Activated CD4-positive, alpha-beta T cell treated with anti-CD3 and anti-CD28 coated beads, Interleukin-2, Interleukin-6, amounts not matched to agents 100 ng/mL and 50 ng/mL, durations not matched to agents 16 hours and 8 hours (primary cell): ENCODE results near the gene SHISAL1.

Source experiments
- DNase-seq: peaks from one replicate; pipeline ENCODE4 v3.0.0-alpha.2; 2020

Gene SHISAL1

GRCh38 chr22:44276041-44276440, 36.7 kb downstream of the SHISAL1 start:
- DNase-seq = no peak

GRCh38 chr22:44275631-44275995, 37.1 kb downstream of the SHISAL1 start:
- DNase-seq = no peak

- DNase-seq = no peak
These were observed 37.7 kb downstream of the SHISAL1 start for GRCh38 chr22:44274918-44275630.

- no peak for DNase-seq
These were observed 39.6 kb downstream of the SHISAL1 start for GRCh38 chr22:44273175-44273574.

- DNase-seq = no peak
These were observed 40.4 kb downstream of the SHISAL1 start for GRCh38 chr22:44272401-44272771.

GRCh38 chr22:44271732-44272400, 40.9 kb downstream of the SHISAL1 start:
- DNase-seq = no peak

GRCh38 chr22:44271010-44271500, 41.7 kb downstream of the SHISAL1 start:
- no peak for DNase-seq

GRCh38 chr22:44270556-44270880, 42.2 kb downstream of the SHISAL1 start:
- DNase-seq = no peak

GRCh38 chr22:44269757-44270555, 42.8 kb downstream of the SHISAL1 start:
- DNase-seq = no peak

- no peak for DNase-seq
These were observed 43.6 kb downstream of the SHISAL1 start for GRCh38 chr22:44269117-44269498.

- no peak for DNase-seq
These were observed 44.2 kb downstream of the SHISAL1 start for GRCh38 chr22:44268431-44269116.

- DNase-seq = no peak
These were observed 44.9 kb downstream of the SHISAL1 start for GRCh38 chr22:44267856-44268255.

GRCh38 chr22:44266796-44267760, 45.7 kb downstream of the SHISAL1 start:
- no peak for DNase-seq

- no peak for DNase-seq
These were observed 49.2 kb downstream of the SHISAL1 start for GRCh38 chr22:44263547-44263946.

- no peak for DNase-seq
These were observed 50.7 kb downstream of the SHISAL1 start for GRCh38 chr22:44261861-44262595.

- DNase-seq = no peak
These were observed 51.4 kb downstream of the SHISAL1 start for GRCh38 chr22:44261164-44261860.

- DNase-seq = no peak
These were observed 52.3 kb downstream of the SHISAL1 start for GRCh38 chr22:44260216-44261035.

- no peak for DNase-seq
These were observed 53.2 kb downstream of the SHISAL1 start for GRCh38 chr22:44259366-44260215.
